Smooth muscle cell (in vitro differentiated cells): ENCODE results near the gene ANKRD53. TPM values are rescaled to one million over a fixed set of nuclear protein-coding genes. Genes with fewer than 3 reads are reported as not detected.

Source experiments
- DNase-seq: peaks from one replicate; lab custom pipeline; 2025; ENCODE audit not compliant: unreplicated experiment; lab: John Stamatoyannopoulos, UW
- H2AFZ ChIP-seq: fragments of 200-600 bp; sonication (generic); 2 replicates; pipeline ENCODE4 v1.6.0; 2016; ENCODE audit warnings: antibody characterized with exemption, low read depth, mild to moderate bottlenecking
- H3F3A ChIP-seq: fragments of 200-600 bp; sonication (generic); 2 replicates; pipeline ENCODE4 v1.6.0; 2017; ENCODE audit warnings: antibody characterized with exemption, low read depth
- H3K27ac ChIP-seq: fragments of 200-600 bp; sonication (generic); 2 replicates; pipeline ENCODE4 v1.5.1; 2016; ENCODE audit warnings: low read depth, mild to moderate bottlenecking
- H3K27me3 ChIP-seq: fragments of 200-600 bp; sonication (generic); 2 replicates; pipeline ENCODE4 v1.6.1; 2016; ENCODE audit warnings: low read depth, mild to moderate bottlenecking
- H3K36me3 ChIP-seq: fragments of 200-600 bp; sonication (generic); 2 replicates; pipeline ENCODE4 v1.5.1; 2016; ENCODE audit warnings: low read depth
- H3K4me1 ChIP-seq: fragments of 200-600 bp; sonication (generic); 2 replicates; pipeline ENCODE4 v1.5.1; 2016; ENCODE audit warnings: low read depth
- H3K4me2 ChIP-seq: fragments of 200-600 bp; sonication (generic); 2 replicates; pipeline ENCODE4 v1.6.0; 2016; ENCODE audit warnings: mild to moderate bottlenecking
- H3K4me3 ChIP-seq: fragments of 200-600 bp; sonication (generic); 2 replicates; pipeline ENCODE4 v1.5.1; 2016; ENCODE audit warnings: mild to moderate bottlenecking
- H3K79me2 ChIP-seq: fragments of 200-600 bp; sonication (generic); 2 replicates; pipeline ENCODE4 v1.6.0; 2016; ENCODE audit warnings: low read depth, mild to moderate bottlenecking
- H3K9ac ChIP-seq: fragments of 200-600 bp; sonication (generic); 2 replicates; pipeline ENCODE4 v1.6.0; 2016; ENCODE audit warnings: low read depth
- H3K9me3 ChIP-seq: fragments of 200-600 bp; sonication (generic); replicated peaks from 2 replicates; pipeline ENCODE4 v1.5.1; 2016; ENCODE audit warnings: low read depth
- H4K20me1 ChIP-seq: fragments of 200-600 bp; sonication (generic); 2 replicates; pipeline ENCODE4 v1.6.0; 2016; ENCODE audit warnings: low read depth
- CTCF ChIP-seq: fragments of 200-600 bp; sonication (generic); IDR thresholded peaks from 2 replicates; pipeline ENCODE4 v1.5.1; 2017; ENCODE audit warnings: borderline replicate concordance, mild to moderate bottlenecking, antibody characterized with exemption; ENCODE audit not compliant: insufficient read depth, poor library complexity, severe bottlenecking
- WGBS: methylation state at CpG from one replicate; pipeline ENCODE4 v1.1.7; 2016; ENCODE audit warnings: low lambda C conversion rate; 5-methylcytosine and 5-hydroxymethylcytosine counted together
- polyA plus RNA-seq: library from polyadenylated mRNA; unstranded; fragments of >200 nt; fragmentation: Nextera tagmentation; extraction: Ambion mirVana; gene quantifications from 2 replicates; pipeline ENCODE4 v1.2.1, GENCODE V29; 2016
- total RNA-seq: library from RNA; depleted of rRNA; stranded (reverse); fragments of >200 nt; gene quantifications from 2 replicates; pipeline ENCODE4 v1.2.3, GENCODE V29; 2014

Gene ANKRD53
- total and polyA plus RNA-seq, 2 experiments from 2014 or later, result 1.3 to 1.9 TPM

DNA sequence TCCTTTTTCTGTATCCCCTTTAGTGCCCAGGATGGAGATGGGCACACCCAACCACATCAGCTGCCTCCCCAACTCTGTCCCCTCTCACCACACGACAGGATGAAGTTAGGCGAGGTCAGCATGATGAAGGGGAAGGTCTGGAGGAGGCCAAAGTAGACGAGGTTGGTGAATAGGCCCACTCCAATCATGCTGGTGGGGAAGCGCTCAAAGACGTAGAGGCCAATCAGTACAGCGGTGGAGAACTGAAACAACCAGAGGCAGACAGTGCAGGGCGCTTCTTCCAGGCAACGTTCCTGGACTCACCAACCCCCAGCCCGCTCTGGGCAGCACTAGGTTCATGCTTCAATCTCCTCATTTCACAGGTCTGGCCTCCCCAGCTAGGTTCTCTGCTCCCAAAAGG is 13.3 kb downstream of the ANKRD53 start:
- Histone ChIP-seq H3K9ac (no peak overlapping the region), H3K4me3 (no peak overlapping the region), H3K4me2 (no peak overlapping the region), H2AFZ (no peak overlapping the region), H3K27me3 (no peaks in the 10 kb centered on the region), H3K79me2 (peaks cover 25% of the 10 kb centered on the region), H4K20me1 (peaks cover 27% of the 10 kb centered on the region), H3K36me3 (no peaks in the 10 kb centered on the region), H3K27ac (no peak overlapping the region), H3K9me3 (no peaks in the 10 kb centered on the region), H3F3A (no peaks in the 10 kb centered on the region), H3K4me1 (peaks cover 11% of the 10 kb centered on the region)
- no peak for TF ChIP-seq CTCF
- 96% methylated on average over 9 of the region's 9 CpGs for WGBS
- DNase-seq, result no peak

GRCh38 chr2:70992945-70993853 is 14.8 kb downstream of the ANKRD53 start:
- no peak for TF ChIP-seq CTCF
- Histone ChIP-seq H3K27me3 (no peaks in the 10 kb centered on the region), H3K9ac (no peak overlapping the region), H3K27ac (no peak overlapping the region), H3K4me3 (peak overlapping the region; percentile 96), H3F3A (no peaks in the 10 kb centered on the region), H3K4me1 (peaks cover 11% of the 10 kb centered on the region), H3K4me2 (peak overlapping the region; percentile 97), H3K79me2 (peaks cover 25% of the 10 kb centered on the region), H3K36me3 (no peaks in the 10 kb centered on the region), H3K9me3 (no peaks in the 10 kb centered on the region), H4K20me1 (peaks cover 27% of the 10 kb centered on the region), H2AFZ (no peak overlapping the region)
- 96% methylated on average over 12 of the region's 12 CpGs for WGBS
- DNase-seq, result no peak

DNA sequence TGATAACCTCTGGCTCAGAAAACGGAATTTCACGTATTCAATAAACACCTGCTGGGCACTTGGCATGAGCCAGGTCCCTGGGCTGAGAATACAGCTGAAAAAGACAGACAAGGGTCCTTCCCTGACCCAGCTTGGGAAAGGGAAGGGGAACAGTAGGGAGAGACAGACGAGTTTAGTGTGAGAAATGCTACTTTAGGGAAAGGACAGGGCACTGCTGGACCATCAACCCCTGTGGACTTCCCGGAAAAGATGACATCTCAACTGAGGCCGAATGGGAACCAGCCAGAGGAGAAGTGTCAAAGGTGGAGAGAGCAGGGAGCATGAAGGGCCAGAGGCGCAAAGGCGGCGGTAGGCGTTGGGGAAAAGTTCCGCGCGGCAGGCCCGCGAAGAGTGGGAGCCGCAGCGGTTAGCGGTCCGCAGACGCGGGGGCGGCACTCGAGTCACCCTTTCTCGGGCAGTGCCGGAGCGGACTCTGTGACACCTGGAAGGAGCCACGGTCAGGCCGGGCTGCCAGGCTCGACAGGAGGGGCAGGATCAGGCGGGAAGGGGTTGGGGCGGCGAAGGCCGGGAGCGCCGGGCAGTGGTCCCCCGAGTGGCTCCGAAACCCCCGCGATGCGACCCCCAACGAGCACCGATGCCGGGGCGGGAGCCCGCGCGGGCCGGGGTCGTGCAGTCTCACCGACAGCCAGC is 15.7 kb downstream of the ANKRD53 start:
- no peaks in the 10 kb centered on the region for H3K9me3 ChIP-seq
- no peak for TF ChIP-seq CTCF
- WGBS, result 2% methylated on average over 36 of the region's 49 CpGs

More for the DNA sequence above, 15.7 kb downstream of the ANKRD53 start:
- Histone ChIP-seq H3K27ac (no peak overlapping the region), H4K20me1 (peaks cover 27% of the 10 kb centered on the region), H3K79me2 (peaks cover 25% of the 10 kb centered on the region), H3K36me3 (no peaks in the 10 kb centered on the region), H3F3A (no peaks in the 10 kb centered on the region), H2AFZ (peak overlapping the region; percentile 79), H3K4me1 (peaks cover 11% of the 10 kb centered on the region), H3K4me2 (peak overlapping the region; percentile 97), H3K9ac (peak overlapping the region; percentile 90), H3K4me3 (peak overlapping the region; percentile 96), H3K27me3 (no peaks in the 10 kb centered on the region)
- no peak for DNase-seq
